AG09319 (cell line): ENCODE measurements around the gene FYTTD1.

ENCODE experiments used
- DNase-seq: peaks from one replicate; pipeline ENCODE4 v3.0.0-alpha.2; 2010; ENCODE audit warnings: low read depth; ENCODE audit errors: extremely low read depth
- CTCF ChIP-seq: IDR thresholded peaks from 2 replicates; pipeline ENCODE4 v1.5.1; 2011; ENCODE audit warnings: low read depth, mild to moderate bottlenecking, inconsistent platforms, low read length, moderate library complexity

The FYTTD1 gene

DNA sequence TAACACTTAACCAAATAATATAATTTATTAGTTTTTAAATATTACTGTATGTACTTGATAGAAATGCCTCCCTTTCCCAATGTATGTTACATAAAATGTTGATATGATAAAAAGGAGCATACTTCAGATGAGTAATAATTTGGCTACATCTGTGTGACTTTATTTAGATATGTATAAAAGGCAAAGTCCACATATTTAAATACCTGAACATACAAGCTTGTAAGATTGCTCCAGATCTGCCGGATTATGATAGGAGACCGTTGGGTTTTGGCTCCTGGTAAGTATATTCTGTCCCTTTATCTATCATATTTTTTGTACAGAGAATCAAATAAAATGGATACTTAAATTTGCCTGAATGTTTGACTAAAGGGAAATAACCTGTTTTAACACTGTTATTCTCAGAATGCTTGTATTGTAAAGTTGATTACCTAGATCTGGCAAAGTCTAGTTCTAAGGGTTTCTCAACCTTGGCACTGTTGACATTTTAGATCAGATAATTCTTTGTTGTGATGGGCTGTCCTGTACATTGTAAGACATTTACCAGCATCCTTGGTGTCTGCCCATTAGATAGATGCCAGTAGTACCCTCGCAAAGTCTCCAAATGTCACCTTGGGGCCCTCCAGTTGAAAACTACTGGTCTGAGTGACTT is 79.8 kb downstream of the FYTTD1 start:
- no peak for TF ChIP-seq CTCF
- DNase-seq: no peak

- DNase-seq: no peak
- no peak for TF ChIP-seq CTCF
Measured at GRCh38 chr3:197830308-197830966, 80.8 kb downstream of the FYTTD1 start.

GRCh38 chr3:197830967-197831313 is 81.3 kb downstream of the FYTTD1 start:
- no peak for TF ChIP-seq CTCF
- no peak for DNase-seq

DNA sequence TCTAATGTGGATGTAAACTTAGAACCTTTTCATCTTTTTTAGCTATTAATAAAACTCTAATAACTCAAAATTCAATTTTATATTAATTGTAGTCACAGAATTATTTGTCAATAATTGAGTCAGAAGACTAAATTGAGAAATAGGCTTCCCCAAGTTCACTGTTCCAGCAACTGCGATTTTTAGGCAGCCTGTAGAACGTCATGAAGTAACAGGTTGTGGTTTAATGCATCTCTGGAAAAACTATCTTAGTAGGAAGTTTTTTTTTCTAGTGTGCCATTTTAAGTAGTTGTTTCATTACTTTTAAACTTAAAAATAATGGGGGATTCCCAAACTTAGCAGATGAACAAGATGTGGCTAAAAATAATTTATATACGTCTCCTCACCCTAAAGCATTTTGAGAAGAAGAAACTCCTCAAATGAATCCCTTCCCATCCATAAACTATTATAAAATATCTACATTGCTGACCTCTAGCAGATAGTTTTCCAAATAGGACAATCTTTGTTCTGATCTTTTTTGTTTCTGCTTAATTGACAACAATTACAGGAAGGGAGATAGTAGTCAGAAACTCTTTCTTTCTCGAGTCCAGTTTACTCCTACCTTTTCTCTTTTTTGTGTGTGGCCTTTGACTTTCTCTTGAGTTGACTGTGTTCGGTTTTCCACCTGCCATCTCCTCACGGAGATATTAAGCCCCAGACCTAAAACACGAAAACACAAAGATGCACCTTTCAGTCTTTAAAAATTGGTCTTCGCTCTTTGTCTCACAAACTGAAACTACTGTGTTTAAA is 84.4 kb downstream of the FYTTD1 start:
- no peak for TF ChIP-seq CTCF
- DNase-seq: no peak

- DNase-seq: no peak
- TF ChIP-seq CTCF: no peak
Measured at GRCh38 chr3:197835509-197835908, 85.8 kb downstream of the FYTTD1 start.

DNA sequence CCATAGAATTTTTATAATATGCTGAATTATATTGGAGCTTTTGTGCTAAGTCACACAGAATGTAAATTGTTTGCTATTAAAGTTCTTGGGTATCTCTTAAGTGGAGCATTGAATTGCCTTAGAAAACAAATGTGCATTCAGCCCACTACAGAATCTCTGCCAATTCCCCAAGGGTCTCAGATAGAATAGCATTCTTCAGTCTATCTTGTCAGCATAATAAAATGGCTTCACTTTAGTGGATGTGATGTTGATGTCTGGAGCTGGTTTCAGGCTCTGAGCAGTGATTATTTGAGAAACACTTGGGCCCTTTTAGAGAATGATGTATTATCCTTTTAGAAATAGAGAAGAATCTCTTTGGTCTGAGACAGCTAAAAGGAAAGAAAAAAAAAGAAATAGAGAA is 86.6 kb downstream of the FYTTD1 start:
- no peak for TF ChIP-seq CTCF
- no peak for DNase-seq
